ENCODE data around the gene OR13F1. TPM values are rescaled to one million over a fixed set of nuclear protein-coding genes. Genes with fewer than 3 reads are reported as not detected.

Gene OR13F1
- total and polyA plus RNA-seq, 10 of the 15 experiments (the other 5 are each of a cell fraction or from before 2014, with no cell fraction given), result not detected

DNA sequence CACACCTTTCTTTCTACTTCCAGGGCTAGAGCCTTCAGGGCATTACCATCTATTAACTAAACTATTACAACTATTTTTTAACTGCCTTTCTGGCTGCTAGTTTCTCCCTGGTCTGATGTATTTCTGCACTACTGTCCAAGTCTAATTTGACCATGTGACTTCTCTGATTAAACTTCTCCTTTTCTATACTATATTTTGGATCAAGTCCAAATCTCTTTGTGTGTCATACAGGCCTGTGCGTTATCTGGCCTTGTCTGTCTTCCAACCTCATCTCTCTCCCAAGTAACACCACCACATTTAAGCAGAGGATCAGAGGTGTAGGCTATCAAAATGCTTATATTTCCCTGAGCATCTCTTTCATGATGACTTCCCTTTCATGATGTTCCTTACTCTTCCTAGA is 47.2 kb upstream of the OR13F1 start (continued):
- no peak for TF ChIP-seq ZBTB11 (CRISPR knock-in tag; IDR thresholded peaks at IDR 0.05)
- no peak for TF ChIP-seq IRF4 (IDR thresholded peaks at IDR 0.05; ENCODE audit: low read depth, low read length)

GRCh38 chr9:104463864-104464263 is 40.2 kb upstream of the OR13F1 start:
- BruUV-seq (replicated peaks), result no TSS peak
- Histone ChIP-seq H3K4me2 (ENCODE audit: control insufficient read depth, insufficient read depth) (no peak overlapping the region), H3K4me3 (no peak overlapping the region), H4K20me1 (ENCODE audit: control insufficient read depth, insufficient read depth) (no peaks in the 10 kb centered on the region), H3K4me1 (ENCODE audit: control insufficient read depth, insufficient read depth, low read length) (no peaks in the 10 kb centered on the region), H3K36me3 (ENCODE audit: control insufficient read depth in 2 of 2, insufficient read depth in 2 of 2, low read length in 1 of 2) (no peaks in the 10 kb centered on the region), H3K27ac (ENCODE audit: control insufficient read depth, insufficient read depth) (no peak overlapping the region), H3K9me3 (replicated peaks; ENCODE audit: control insufficient read depth, insufficient read depth, low read length) (no peaks in the 10 kb centered on the region), H3K79me2 (ENCODE audit: control insufficient read depth, insufficient read depth, low read length) (no peaks in the 10 kb centered on the region), H2AFZ (ENCODE audit: control insufficient read depth, low read depth, low read length) (no peak overlapping the region), H3K9ac (ENCODE audit: control insufficient read depth, insufficient read depth, low read length) (no peak overlapping the region), H3K27me3 (replicated peaks in 1 of 2; ENCODE audit: control insufficient read depth in 2 of 2, insufficient read depth in 2 of 2, low read length in 1 of 2) (no peaks in the 10 kb centered on the region)
- ChIA-PET RAD21 (ENCODE audit: unreplicated experiment) (no interaction called here), SMC1A (ENCODE audit: uncharacterized antibody, unreplicated experiment) (no interaction called here), POLR2A (no interaction called here), CTCF (no interaction called here)
- DNase-seq (ENCODE audit: low read depth, low spot score) (no peak), FAIRE-seq (no peak), ATAC-seq (no peak)
- in situ Hi-C loops (cut with MboI), result no loop called here
- TF ChIP-seq SMARCA5 (IDR thresholded peaks at IDR 0.05) (no peak), NR2C1 (IDR thresholded peaks at IDR 0.05) (no peak), NFXL1 (IDR thresholded peaks at IDR 0.05; ENCODE audit: borderline replicate concordance) (no peak), LARP7 (IDR thresholded peaks at IDR 0.05) (no peak), ZNF622 (IDR thresholded peaks at IDR 0.05) (no peak)
- TF ChIP-seq, protein P1, sequence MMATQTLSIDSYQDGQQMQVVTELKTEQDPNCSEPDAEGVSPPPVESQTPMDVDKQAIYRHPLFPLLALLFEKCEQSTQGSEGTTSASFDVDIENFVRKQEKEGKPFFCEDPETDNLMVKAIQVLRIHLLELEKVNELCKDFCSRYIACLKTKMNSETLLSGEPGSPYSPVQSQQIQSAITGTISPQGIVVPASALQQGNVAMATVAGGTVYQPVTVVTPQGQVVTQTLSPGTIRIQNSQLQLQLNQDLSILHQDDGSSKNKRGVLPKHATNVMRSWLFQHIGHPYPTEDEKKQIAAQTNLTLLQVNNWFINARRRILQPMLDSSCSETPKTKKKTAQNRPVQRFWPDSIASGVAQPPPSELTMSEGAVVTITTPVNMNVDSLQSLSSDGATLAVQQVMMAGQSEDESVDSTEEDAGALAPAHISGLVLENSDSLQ (IDR thresholded peaks at IDR 0.05), result no peak
- intact Hi-C loops (cut with micrococcal nuclease; ENCODE audit: unreplicated experiment), result no loop called here

Measured in GM12878 (cell line).